ENCODE data around the gene CD44.

The CD44 gene

DNA sequence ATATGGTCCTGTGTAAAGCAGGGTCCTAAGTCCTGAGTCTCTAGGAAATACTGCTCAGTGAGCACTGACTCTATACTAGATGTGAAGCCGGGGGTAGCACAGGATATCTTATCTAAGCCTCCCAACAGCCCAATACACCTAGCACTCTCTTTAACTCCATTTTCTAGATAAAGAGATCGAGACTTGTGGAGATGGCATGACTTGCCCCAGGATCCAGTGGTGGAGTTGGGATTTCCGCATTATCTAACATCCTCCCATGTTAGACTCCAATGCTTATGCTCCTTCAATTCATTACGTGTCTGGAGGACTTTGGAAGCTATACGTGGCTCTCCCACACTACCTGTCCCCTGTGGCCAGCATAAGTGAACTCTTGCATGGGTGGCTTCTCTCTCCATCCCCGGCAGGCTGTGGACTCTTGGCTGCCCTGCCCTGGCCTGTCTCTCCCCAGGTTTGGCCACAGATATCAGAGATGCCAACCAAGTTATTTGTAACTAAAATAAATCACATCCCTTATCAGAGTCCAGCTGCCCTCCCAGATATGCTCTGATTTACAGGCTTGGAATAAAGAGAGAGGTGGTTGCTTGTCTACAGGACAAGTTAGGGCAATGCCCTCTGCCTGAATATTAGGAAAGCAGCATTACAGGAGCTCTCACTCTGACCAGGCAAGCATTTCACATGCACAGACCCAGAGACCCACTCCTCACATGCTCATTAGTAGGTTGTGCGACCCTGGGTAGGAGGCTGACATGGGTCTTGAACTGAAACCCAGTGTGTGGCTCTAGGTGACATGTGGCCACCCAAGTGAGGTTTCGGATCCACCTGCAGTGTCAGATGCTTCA lies 4.5 kb downstream of the CD44 start (continued):
- TF ChIP-seq, protein P1, sequence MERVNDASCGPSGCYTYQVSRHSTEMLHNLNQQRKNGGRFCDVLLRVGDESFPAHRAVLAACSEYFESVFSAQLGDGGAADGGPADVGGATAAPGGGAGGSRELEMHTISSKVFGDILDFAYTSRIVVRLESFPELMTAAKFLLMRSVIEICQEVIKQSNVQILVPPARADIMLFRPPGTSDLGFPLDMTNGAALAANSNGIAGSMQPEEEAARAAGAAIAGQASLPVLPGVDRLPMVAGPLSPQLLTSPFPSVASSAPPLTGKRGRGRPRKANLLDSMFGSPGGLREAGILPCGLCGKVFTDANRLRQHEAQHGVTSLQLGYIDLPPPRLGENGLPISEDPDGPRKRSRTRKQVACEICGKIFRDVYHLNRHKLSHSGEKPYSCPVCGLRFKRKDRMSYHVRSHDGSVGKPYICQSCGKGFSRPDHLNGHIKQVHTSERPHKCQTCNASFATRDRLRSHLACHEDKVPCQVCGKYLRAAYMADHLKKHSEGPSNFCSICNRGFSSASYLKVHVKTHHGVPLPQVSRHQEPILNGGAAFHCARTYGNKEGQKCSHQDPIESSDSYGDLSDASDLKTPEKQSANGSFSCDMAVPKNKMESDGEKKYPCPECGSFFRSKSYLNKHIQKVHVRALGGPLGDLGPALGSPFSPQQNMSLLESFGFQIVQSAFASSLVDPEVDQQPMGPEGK (CRISPR knock-in tag; IDR thresholded peaks at IDR 0.05; ENCODE audit: borderline replicate concordance), result no peak
- TF ChIP-seq, protein P2, sequence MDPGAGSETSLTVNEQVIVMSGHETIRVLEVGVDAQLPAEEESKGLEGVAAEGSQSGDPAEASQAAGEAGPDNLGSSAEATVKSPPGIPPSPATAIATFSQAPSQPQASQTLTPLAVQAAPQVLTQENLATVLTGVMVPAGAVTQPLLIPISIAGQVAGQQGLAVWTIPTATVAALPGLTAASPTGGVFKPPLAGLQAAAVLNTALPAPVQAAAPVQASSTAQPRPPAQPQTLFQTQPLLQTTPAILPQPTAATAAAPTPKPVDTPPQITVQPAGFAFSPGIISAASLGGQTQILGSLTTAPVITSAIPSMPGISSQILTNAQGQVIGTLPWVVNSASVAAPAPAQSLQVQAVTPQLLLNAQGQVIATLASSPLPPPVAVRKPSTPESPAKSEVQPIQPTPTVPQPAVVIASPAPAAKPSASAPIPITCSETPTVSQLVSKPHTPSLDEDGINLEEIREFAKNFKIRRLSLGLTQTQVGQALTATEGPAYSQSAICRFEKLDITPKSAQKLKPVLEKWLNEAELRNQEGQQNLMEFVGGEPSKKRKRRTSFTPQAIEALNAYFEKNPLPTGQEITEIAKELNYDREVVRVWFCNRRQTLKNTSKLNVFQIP (CRISPR knock-in tag; IDR thresholded peaks at IDR 0.05; ENCODE audit: borderline replicate concordance, low read depth), result no peak
- TF ChIP-seq CSDC2 (CRISPR knock-in tag; IDR thresholded peaks at IDR 0.05) (no peak), TCF4 (CRISPR knock-in tag; IDR thresholded peaks at IDR 0.05; ENCODE audit: borderline replicate concordance) (no peak)

DNA sequence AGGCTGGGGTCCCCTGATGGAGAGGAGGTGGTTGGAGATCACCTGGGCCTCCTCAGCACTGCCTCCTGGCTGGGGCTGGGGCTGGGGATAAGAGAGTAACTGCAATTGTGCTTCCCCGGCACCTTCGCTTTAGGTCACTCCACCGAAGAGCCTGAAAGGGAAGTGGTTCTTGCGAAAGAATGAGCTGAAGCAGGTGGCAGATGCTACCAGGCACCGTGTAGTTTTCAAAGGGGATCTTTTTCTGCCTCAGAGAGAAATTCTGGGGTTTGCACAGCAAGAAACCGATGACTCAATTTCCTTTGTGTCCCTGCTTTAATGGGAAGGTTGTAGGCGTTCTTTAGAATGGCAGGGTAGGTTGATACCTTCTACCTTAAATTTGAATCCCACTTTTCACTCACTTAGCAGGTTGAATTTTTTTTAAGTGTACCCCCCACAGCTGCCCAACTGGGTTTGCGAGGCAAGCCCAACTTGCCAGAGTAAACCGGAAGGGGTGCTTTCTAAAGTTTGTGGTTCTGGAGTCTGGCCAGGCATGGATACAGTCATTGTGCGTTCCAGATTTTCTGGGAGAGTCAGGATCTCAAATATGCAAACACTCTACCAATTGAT lies 5.3 kb downstream of the CD44 start:
- no peak for TF ChIP-seq OSR1 (CRISPR knock-in tag; IDR thresholded peaks at IDR 0.05)
- no peak for TF ChIP-seq CSDC2 (CRISPR knock-in tag; IDR thresholded peaks at IDR 0.05)
- TF ChIP-seq, protein P3, sequence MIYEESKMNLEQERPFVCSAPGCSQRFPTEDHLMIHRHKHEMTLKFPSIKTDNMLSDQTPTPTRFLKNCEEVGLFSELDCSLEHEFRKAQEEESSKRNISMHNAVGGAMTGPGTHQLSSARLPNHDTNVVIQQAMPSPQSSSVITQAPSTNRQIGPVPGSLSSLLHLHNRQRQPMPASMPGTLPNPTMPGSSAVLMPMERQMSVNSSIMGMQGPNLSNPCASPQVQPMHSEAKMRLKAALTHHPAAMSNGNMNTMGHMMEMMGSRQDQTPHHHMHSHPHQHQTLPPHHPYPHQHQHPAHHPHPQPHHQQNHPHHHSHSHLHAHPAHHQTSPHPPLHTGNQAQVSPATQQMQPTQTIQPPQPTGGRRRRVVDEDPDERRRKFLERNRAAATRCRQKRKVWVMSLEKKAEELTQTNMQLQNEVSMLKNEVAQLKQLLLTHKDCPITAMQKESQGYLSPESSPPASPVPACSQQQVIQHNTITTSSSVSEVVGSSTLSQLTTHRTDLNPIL (CRISPR knock-in tag; IDR thresholded peaks at IDR 0.05; ENCODE audit: low read depth), result no peak
- no peak for TF ChIP-seq ZNF8 (CRISPR knock-in tag; IDR thresholded peaks at IDR 0.05)
- TF ChIP-seq, protein P1 (CRISPR knock-in tag; IDR thresholded peaks at IDR 0.05; ENCODE audit: borderline replicate concordance), result no peak
- TF ChIP-seq, protein P4, sequence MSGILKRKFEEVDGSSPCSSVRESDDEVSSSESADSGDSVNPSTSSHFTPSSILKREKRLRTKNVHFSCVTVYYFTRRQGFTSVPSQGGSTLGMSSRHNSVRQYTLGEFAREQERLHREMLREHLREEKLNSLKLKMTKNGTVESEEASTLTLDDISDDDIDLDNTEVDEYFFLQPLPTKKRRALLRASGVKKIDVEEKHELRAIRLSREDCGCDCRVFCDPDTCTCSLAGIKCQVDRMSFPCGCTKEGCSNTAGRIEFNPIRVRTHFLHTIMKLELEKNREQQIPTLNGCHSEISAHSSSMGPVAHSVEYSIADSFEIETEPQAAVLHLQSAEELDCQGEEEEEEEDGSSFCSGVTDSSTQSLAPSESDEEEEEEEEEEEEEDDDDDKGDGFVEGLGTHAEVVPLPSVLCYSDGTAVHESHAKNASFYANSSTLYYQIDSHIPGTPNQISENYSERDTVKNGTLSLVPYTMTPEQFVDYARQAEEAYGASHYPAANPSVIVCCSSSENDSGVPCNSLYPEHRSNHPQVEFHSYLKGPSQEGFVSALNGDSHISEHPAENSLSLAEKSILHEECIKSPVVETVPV (CRISPR knock-in tag; IDR thresholded peaks at IDR 0.05), result no peak
- no peak for TF ChIP-seq RARB (CRISPR knock-in tag; IDR thresholded peaks at IDR 0.05)
- TF ChIP-seq ARNTL (CRISPR knock-in tag; IDR thresholded peaks at IDR 0.05; ENCODE audit: borderline replicate concordance, low read depth), result no peak
- TF ChIP-seq PPARA (CRISPR knock-in tag; IDR thresholded peaks at IDR 0.05; ENCODE audit: borderline replicate concordance), result no peak
- no peak for TF ChIP-seq SNAI2 (CRISPR knock-in tag; IDR thresholded peaks at IDR 0.05)
- TF ChIP-seq ZC3H10 (CRISPR knock-in tag; IDR thresholded peaks at IDR 0.05), result no peak
- TF ChIP-seq, protein P5, sequence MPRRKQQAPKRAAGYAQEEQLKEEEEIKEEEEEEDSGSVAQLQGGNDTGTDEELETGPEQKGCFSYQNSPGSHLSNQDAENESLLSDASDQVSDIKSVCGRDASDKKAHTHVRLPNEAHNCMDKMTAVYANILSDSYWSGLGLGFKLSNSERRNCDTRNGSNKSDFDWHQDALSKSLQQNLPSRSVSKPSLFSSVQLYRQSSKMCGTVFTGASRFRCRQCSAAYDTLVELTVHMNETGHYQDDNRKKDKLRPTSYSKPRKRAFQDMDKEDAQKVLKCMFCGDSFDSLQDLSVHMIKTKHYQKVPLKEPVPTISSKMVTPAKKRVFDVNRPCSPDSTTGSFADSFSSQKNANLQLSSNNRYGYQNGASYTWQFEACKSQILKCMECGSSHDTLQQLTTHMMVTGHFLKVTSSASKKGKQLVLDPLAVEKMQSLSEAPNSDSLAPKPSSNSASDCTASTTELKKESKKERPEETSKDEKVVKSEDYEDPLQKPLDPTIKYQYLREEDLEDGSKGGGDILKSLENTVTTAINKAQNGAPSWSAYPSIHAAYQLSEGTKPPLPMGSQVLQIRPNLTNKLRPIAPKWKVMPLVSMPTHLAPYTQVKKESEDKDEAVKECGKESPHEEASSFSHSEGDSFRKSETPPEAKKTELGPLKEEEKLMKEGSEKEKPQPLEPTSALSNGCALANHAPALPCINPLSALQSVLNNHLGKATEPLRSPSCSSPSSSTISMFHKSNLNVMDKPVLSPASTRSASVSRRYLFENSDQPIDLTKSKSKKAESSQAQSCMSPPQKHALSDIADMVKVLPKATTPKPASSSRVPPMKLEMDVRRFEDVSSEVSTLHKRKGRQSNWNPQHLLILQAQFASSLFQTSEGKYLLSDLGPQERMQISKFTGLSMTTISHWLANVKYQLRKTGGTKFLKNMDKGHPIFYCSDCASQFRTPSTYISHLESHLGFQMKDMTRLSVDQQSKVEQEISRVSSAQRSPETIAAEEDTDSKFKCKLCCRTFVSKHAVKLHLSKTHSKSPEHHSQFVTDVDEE (CRISPR knock-in tag; IDR thresholded peaks at IDR 0.05), result no peak
- TF ChIP-seq TCF4 (CRISPR knock-in tag; IDR thresholded peaks at IDR 0.05; ENCODE audit: borderline replicate concordance), result no peak
- no peak for TF ChIP-seq ISL1 (CRISPR knock-in tag; IDR thresholded peaks at IDR 0.05)
- TF ChIP-seq ZNF70 (CRISPR knock-in tag; IDR thresholded peaks at IDR 0.05), result no peak
- no peak for TF ChIP-seq TOX (CRISPR knock-in tag; IDR thresholded peaks at IDR 0.05; ENCODE audit: borderline replicate concordance)
- TF ChIP-seq, protein P2 (CRISPR knock-in tag; IDR thresholded peaks at IDR 0.05; ENCODE audit: borderline replicate concordance, low read depth), result no peak
- no peak for TF ChIP-seq GLIS3 (CRISPR knock-in tag; IDR thresholded peaks at IDR 0.05)
- TF ChIP-seq ZNF565 (CRISPR knock-in tag; conservative IDR thresholded peaks at IDR 0.05; ENCODE audit: low read depth), result no peak
- TF ChIP-seq ESRRG (CRISPR knock-in tag; IDR thresholded peaks at IDR 0.05), result no peak

More for the DNA sequence above, 5.3 kb downstream of the CD44 start:
- no peak for ATAC-seq
